HuH-7.5 (cell line): Measurements from ENCODE around the gene DELE1.
A peak's percentile ranks its signal among the peaks of the same experiment; 100 is the strongest.

Experiments used
- DNase-seq: peaks from one replicate; pipeline ENCODE4 v3.0.0; 2011; ENCODE audit warnings: low spot score

DELE1 gene

DNA sequence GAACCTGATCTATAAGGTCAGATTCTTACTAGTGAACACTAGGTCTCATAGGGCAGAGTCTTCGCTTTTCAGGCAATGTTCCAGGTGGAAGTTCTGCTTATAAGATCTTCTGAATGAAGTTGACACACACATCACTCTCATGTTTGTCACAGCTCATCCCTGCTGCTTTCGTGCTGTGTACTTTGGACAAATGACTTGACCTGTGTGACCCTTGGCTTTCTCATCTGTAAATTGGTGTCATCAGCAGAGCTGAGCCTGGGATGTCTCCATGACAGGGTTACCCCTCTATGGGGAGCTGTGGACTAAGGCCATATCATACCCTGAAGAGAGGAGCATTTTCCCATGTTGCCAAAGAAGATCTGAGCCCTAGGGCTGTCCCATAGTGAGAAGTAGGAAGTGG, 2.8 kb downstream of the DELE1 start:
- no peak for DNase-seq

DNA sequence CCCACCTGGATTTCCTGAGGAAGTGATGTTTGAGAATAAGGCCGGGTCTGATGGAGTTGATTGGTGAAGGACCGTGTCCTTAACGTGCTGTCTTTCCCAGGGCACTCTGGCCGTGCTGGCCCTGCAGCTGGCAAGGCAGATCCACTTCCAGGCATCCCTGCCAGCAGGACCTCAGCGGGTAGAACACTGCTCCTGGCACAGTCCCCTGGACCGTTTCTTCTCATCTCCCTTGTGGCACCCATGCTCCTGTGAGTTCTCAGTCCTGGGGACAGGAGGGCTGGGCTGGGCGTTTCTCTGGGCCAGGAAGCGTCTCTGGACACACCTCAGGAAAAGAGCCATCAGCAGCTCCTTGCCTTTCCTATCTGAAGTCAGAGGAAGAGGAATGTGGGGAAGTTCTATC, 4.4 kb downstream of the DELE1 start:
- DNase-seq = no peak

DNA sequence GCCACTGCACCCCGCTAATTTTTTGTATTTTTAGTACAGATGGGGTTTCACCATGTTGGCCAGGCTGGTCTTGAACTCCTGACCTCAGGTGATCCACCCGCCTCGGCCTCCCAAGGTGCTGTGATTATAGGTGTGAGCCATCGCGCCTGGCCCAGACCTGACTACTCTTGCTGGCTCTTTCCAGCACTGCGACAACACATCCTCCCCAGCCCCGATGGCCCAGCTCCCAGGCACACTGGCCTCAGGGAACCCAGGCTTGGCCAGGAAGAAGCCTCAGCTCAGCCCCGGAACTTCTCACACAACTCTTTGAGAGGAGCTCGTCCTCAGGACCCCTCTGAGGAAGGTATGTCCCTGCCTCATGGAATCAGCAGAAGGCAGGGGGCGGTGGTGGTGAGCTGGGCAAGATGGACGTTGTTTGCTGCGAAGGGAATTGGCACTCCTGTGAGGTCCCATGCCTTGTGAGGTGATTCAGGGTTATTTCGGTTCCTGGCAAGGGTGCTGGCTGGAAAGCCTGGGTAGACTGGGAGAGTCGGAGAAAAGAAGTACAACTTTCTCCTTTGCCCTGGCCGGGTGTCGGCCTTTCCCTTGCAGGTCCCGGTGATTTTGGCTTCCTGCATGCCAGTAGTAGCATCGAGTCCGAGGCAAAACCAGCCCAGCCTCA, 5.9 kb downstream of the DELE1 start:
- DNase-seq = no peak

DNA sequence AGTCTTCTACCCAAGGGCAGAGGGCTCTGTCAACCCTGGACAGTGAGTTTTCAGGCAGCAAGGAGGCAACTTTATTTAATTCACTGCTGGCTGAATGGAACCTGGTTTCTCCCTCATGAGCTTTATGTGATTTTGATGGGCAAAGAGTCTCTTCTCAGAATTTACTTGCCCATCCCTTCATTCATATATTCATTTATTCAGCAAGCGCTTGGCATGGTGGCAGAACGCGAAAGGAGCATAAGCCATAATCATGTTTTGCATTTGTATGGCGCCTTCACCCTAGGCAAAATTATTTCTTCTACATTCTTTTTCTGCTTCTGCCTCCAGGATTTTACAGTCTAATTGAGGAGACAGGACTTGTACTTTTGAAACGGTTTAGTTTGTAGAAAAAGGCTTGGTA, 8.0 kb downstream of the DELE1 start:
- no peak for DNase-seq

DNA sequence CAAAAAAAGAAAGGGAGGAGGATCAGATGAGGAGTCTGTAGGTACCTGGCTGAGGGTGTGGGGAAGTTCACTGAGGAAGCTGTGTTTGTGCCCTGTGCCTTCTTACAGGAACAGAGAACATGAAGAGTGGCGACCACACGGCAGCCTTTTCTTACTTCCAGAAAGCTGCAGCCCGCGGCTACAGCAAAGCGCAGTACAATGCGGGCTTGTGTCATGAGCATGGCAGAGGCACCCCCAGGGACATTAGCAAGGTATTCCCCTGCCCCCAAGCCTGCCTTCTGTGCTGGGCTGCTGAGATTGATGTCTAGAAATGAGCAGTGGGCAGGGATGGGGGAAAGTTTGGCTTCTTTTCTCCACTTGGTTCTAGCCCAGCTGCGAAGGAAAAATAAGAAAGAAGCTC, 9.5 kb downstream of the DELE1 start:
- DNase-seq = no peak

DNA sequence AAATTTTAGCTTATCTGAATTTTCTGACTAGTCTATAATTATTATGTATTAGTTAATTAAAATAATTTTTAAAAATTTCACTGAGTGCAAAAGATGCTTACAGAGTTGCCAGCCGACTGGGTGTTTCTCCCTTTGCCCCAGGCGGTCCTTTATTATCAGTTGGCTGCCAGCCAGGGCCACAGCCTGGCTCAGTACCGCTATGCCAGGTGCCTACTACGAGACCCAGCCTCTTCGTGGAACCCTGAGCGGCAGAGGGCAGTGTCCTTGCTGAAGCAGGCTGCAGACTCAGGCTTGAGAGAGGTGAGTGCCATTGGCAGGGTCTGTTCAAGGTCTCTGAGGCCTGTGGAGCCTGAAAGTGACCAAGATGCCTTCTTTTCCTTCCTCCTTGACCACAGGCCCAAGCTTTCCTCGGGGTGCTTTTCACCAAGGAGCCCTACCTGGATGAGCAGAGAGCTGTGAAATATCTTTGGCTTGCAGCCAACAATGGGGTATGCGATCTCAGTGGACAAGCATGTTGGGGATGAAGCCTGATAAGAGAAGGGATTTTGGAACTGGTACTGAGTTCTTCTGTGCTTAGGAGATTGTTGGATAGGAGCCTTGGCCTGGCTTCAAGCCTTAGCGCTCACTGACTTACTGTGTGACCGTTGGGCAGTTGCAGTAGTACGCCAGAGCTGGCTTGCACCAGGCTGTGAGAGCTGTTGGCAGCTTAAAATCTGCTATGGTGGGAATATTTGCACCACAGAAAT, 10.6 kb downstream of the DELE1 start:
- DNase-seq = no peak

DNA sequence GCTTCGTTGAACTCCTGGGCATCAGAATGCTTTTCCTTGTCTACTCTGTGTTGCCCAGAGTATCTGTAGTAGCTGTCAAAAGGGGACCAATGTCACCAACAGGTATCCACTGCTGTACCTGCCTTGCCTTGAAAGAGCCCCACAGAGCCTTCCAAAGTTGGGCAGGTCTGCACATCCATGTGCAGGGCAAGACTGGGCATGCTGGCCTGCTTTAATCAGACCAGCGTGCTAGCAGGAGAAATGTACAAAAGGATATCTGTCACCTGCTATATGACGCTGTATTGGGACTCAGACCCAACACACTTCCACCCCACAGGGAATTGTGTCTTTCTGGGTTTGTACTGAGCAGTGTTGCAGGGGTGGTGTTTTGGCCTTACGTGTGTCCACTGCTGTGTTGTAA, 11.9 kb downstream of the DELE1 start:
- DNase-seq = no peak

DNA sequence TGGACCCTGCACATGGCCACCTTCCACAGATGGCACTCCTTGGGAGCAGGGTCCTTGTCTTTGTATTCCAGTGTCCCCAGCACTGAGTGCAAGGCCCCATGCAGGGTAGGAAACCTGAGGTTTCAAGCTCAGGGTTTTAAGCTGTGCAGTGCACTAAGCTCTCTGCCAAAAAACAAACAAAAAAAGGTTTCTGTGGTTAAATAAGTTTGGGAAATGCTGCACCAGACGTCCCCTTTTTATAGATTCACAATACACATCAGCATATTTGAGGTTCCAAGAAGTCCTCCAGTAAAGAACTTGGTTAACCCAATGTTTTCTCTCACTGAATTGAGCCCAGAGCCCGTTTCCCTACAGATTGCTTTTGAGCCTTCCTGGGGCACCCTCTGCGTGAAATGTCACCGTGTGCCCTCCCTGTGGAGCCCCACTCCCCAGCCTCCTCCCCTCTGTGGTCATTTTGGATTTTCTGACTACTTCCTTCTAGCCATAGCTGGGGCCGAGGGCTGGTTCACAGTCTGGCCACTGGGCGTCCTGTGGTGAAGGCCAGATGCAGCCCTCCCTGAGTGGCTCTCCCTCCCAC, 17.1 kb downstream of the DELE1 start:
- DNase-seq = no peak

DNA sequence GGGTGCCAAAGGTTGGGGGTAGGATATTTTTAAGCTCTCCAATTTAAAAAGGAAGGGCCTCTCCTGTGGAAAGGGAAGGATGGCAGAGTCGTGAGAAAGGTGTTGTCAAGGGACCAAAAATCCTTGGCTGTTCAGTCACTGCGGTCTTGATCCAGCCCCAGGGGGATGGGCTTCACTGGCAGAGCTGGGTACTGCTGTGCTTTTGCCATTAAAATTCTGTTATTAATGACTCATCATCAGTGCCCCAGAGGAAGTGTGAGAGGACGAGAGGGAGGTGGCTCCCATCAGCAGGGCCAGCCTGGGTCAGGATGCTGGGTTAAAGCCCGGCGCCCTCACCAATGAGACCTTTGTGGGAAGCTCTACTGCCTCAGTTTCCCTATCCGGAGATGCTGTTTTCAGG, 17.6 kb downstream of the DELE1 start:
- DNase-seq = no peak

DNA sequence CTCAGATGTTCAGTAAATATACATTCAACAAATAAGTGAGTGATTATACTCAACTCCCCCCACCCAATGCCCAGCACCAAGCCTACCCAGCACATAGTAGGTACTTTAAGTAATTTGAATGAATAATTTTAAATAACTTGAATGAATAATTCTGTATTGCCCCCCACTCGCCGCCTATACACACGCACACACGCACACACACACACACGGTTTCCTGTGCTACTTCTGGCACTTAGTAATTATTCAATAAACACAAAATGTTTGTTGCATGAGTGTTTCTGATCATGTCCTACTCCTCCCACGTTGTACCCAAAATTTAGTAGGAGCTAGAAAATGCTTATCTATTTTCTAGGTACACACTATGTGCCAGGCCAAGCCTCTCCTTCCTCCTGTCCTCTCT, 18.1 kb downstream of the DELE1 start:
- no peak for DNase-seq

DNA sequence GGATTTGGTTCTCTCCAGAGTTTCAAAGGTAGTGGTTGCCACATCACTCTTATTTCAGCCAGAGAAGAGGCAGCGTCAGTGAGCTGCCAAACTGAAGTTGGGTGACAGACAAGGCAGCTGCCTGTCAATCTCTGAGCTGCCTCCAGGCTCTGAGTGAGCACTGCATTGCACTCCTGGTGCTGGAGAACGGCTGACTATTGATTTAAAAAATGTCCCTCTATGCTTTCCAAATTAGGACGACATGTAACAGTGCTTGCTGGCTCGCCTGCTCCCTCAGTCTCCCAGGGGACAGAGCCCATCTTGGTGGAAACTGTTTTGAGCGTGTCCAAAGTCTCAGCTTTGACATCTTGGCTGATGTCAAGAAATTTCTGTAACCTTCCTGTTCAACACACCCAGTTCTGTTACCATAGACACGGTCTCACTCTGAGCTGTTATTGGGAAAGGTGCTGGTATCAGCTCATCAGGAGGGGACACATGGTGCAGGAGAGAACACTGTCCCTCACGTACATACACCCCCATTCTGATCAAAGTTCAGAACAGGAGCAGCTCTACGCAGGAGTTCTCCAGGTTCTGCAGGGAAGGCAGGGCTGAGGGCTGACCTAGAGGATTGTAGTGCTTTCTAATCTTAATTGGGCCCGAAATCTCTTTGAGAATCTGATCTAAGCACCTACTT, 18.6 kb downstream of the DELE1 start:
- no peak for DNase-seq

DNA sequence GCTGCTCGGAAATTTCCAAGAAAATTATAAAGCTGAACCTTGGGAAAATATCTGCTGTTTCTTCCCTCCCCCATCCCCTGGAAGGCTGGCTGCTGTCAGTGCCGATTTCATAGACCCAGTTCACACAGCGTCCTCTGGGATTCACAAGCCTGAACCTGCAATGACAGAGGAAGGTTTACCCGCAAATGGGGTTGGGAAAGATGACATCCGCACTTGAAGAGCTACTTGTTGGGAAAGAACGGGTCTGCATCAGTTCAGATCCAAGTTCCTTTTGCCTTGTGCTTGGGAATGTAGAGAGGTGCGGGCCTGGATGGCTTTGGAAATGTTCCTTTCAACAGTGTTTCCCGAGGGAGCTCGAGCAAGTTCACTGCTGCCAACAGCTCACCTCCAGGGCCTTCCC, 20.4 kb downstream of the DELE1 start:
- DNase-seq = no peak

DNA sequence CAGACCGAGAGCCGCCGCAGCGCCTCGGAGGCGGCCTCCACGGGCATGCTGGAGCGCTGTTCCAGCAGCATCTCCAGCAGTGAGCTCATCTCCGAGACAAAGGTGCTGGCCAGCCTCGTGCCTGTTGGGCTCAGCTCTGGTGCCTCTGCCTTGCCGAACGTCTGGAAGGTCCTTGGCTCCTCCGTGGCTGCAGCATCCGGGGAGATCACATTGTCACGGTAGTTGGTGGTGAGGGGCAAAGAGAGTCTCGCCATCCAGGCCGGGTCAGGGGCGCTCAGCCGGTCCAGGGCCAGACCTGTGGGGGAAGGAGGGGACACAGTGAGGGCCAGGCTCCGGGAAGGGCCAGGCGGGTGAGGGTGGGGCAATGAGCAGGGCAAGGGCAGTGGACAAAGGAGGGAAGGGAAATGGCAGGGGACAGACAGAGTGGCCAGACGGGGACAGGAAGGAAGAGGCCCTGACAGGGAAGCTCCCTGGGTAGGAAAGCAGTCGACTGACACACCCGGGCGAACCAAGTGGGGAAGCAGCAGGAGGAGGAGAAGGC, 21.9 kb downstream of the DELE1 start:
- DNase-seq = no peak

DNA sequence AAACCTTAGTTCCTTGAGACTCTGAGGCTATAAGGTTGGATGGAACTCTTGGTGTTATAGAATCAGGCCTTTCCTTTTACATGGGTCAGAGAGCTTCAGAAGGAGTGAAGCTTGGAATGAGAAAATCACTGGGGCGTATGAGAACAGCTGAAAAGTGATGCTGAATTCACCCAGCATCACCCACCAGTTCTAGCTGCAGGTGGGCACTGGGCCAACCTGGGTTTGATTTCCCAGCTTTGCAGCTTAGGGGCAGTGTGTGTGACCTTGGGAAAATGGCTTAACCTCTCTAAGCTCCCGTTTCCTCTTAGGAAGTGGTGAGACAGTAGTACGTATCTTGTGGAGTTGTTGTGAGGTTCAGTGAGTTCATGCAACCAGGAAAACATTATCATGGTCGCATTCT, 23.6 kb downstream of the DELE1 start:
- no peak for DNase-seq

DNA sequence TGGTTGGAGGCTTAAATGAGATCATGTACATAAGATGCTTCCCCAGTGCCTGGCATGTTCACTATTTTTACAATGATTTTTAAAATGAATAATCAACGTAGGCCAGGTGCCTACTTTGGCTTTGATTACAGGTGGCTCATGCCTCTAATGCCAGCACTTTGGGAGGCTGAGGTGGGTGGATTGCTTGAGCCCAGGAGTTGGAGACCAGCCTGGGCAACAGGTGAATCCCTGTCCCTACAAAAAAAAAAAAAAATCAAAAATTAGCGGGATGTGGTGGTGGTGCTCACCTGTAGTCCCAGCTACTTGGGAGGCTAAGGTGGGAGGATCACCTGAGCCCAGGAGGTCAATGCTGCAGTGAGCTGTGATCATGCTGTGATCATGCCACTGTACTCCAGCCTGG, 25.1 kb downstream of the DELE1 start:
- no peak for DNase-seq

DNA sequence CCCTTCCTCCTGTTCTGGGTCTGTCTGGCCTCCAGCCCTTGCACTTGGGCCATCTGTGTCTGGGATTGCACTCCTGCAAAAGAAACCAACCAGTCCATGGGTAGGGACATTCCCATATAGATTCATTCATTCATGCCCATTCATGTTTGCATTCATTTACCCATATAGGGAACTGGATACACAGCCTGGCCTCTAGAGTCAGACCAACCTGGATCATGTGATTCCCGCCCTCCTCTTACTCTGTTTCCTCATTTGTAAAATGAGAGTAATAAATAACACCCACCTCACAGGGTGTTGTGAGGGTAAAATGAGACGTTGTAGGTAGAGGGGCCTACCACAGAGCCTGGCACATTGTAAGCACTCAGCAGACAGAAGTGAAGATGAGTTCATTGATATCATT, 25.8 kb downstream of the DELE1 start:
- DNase-seq = no peak

DNA sequence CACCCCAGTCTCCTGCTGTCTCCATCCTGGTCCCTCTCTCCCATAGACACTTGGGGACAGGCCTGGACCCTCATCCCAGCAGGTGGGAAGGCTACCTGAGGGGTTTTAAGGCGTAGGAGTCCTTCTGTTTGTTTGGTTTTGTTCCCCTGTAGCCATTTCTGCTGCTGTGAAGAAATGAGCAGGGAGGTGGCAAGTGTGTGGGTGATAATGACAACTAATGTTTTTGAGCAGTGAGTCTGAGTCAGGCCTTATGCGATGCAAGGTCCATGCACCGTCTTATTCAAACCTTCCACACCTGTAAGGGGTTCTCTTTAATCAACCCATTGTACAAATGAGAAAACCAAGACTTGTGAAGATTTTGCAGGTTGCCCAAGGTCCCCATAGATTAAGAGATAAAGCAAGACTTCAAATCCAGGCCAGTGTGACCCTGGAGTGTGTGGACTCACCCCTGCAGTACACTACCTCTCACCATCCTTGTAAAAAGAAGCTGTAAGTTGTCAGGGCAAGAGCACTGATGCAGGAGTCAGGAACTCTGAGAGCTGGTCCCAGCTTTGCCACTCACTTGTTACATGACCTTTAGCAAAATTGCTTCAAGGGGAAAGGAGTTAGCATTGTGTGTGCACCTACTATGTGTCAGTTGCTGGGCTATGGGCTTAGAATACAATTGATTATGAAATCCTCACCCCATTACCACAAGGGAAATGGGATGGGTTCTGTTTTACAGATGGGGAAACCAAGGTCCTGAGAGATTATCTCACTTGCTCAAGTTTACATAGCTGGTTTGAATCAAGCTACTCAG, 26.7 kb downstream of the DELE1 start:
- DNase-seq = no peak

DNA sequence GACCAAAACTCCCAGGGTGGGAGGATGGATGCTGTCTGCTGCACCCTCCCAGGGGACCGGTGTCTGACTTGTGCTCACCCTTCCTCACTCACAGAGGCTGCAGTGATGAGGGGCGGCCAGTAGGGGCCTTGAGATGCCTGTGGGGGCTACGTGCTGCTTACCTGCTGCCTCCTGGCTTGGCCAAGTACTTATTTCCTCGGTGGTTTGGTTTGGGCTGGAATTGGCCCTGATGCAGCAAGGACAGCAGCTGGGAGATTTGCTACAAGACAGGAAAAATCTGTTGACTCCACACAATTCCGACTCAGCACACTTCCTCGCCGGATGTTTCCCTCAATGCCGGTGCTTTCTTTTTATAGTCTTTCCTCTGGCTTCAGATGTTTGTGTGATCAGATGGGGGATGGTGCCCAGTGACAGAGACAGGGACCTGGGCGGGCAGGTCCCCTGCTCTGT, 27.7 kb downstream of the DELE1 start:
- peak; percentile 40 for DNase-seq

DNA sequence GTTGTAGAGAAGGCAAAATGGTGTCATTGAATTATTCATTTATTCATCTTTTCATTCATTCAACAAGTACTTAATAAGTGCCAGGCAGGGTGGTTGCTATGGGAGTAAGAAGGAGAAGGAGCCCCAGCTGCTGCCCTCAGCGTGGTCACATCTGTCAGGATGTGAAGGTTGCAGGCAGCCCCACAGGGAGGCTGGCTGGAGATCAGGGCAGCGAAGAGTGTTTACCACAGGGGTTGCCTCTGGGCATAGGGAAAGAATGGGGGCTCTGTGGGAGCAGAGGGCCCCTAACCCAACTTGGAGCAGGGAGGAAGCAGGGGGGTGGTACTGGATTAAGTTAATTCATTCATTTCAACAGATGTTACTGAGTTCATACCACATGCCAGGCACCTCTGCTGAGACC, 28.3 kb downstream of the DELE1 start:
- no peak for DNase-seq

DNA sequence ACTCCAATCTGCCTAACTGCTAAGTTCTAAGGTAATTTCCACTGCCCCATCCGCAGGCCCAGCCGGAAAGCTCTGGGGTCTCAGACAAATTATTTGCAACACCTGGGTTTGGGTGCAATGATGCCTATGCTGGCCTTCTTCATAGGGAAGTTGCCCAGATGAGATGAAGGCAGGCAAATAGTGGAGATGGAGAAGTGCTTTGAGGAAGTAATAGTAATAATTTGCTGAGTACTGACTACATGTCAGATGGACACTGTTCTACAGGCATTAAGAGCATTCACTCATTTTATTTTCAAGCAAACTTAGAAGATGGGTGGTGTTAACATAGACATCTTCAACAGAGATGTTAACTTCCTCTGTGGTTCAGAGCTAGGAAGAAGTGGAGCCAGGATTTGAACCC, 30.5 kb downstream of the DELE1 start:
- DNase-seq = no peak

DNA sequence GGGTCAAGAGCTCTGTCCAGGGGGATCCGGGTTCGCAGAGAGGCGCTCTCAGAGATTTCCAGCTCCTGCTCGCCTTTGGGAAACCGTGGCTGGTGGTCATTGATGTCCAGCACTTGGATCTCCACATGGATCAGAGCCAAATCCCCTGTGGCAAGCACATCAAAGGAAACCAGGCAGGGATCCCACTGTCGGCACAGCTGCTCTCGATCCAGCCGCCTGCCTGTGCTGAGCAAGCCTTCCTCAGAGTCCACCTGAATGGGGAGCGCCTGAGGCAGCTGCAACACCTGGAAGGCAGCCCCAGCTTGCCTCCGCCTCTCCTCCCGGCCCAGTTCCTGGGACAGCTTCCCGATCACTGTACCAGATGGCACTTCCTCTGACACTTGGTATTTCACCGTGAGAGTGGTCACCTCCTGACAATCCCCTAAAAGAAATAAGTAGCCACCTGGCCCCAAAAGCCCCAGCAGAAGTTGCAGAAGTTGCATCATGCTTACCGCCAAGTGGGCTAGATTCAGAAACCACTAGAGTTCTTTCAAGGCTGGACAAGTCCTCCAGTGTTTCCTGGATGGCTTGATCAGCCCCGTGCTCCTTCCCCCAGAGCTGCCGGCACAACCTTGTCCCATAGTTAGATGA, 33.8 kb downstream of the DELE1 start:
- DNase-seq = no peak
